ENCODE data around the gene FAM240A.
"Not testable (repeated sequence)": the region's sequence is repeated elsewhere in the genome, so short reads cannot be mapped to it uniquely, and the experiment has no call there.

The FAM240A gene

DNA sequence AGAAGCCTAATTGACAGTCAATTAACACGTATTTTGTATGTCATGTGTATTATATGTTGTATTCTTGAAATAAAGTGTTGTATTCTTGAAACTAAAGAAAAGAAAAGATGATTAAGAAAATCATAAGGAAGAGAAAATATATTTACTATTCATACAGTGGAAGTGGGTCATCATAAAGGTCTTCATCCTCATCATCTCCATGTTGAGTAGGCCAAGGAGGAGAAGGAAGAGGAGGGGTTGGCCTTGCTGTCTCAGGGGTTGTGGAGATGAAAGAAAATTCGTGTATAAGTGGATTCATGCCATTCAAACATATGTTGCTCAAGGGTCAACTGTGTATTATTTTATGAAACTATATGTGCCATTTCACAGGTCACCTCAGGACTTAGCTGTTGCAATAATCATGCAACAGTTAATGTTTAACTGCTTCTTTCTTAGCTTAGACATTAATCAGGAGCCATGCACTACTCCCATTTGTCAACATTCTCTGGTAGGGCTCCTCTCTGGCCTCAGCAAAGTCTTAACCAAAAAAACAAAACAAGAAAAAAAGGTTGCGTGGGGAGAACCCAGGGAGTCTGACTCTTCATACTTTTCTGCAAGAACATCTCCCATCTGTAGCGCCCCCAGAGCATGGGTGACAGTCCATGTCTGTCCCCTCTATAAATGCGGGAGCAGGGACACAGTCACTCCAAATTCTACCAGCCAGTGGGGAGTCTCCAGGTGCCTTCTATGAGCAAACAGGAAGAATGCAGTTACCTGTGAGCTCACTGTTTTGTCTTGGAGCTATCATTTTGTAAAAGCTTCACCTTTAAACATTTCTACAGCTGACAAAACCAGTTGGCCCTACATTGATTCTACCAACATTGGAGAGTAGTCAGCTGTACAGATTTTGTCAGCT is 26.3 kb upstream of the FAM240A start:
- FAIRE-seq (no peak), DNase-seq (ENCODE audit: insufficient read length, low spot score) (no peak)

DNA sequence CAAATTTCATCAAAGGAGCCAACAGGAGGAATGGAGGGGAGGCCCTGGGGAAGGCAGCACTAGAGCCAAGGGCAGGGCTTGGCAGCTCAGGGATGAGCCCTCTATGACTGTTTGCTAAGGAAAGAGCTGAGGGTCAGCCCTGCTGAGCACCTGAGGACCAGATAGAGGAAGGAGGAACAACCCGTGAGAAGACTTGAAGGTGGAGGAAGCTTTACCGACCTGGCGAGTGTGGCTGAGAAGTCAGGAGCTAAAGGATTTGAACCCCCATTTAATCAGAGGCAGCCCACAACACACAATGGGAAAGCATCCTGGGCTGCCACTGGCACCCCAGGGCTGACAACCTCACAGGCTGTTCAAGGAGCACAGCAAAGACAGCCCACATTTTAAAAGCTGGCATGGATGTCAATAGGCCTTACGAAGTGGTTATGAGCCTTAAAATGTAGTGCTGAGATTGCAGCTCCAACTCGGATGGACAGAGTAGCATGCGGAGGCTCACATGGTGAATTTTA is 25.5 kb upstream of the FAM240A start:
- no peak for DNase-seq (ENCODE audit: insufficient read length, low spot score)
- no peak for FAIRE-seq

DNA sequence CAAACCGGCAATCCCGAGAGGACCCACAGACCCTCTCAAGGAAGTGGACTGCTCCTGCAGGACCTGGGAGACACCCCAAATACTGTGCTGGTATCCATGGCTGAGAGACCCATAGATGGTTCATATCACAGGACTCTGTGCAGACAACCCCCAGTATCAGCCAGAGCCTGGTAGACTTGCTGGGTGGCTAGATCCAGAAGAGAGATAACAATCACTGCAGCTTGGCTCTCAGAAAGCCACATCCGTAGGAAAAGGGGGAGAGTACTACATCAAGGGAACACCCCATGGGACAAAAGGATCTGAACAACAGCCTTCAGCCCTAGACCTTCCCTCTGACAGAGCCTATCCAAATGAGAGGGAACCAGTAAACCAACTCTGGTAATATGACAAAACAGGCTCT is 25.1 kb upstream of the FAM240A start:
- FAIRE-seq: not testable (repeated sequence)

DNA sequence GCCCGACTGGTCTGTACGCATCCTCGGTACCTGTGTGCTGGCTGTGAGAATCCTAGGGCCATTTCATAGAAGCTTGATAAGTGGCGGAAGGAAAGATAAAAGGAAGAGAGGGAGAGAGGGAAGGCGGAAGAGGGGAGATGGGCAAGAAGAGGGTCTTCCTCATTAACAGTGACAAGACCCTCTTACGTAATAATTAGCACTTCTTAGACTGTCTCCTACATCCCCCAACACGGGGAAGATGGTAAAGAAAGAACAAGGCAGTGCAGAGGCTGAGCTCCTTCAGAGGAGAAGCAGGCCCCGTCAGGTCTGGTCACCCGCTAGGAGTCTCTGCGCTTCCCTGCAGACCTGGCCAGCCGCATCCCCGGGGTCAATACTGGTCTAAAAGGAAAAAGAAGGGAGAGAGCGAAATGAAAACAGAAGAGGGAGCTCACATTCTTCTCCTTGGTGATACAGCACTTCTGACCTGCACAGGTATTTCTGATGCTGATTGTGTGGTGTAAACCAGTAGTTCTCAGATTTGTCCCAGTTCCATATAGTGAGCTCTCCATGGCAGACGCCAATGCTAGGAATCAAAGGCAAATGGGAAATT is 19.0 kb upstream of the FAM240A start:
- no peak for DNase-seq (ENCODE audit: insufficient read length, low spot score)
- FAIRE-seq: no peak

More for the DNA sequence above, 25.1 kb upstream of the FAM240A start:
- DNase-seq (ENCODE audit: insufficient read length, low spot score): not testable (repeated sequence)

DNA sequence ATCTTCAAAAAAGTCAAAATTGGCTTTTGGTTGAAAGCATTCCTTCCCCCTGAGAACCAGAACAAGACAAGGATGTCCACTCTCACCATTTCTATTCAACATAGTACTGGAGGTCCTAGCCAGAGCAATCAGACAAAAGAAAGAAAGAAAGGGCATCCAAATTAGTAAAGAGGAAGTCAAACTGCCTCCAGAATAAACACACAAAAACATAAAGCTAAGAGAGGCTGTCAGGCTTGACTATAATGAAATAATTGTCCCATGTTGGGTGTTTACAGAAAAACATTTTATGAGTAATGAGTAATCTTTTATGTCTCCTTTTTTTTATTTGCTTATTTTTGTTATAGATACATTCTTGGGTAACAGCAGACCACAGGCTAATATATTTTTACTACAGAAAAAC is 18.3 kb upstream of the FAM240A start:
- FAIRE-seq: no peak
- no peak for DNase-seq (ENCODE audit: insufficient read length, low spot score)

DNA sequence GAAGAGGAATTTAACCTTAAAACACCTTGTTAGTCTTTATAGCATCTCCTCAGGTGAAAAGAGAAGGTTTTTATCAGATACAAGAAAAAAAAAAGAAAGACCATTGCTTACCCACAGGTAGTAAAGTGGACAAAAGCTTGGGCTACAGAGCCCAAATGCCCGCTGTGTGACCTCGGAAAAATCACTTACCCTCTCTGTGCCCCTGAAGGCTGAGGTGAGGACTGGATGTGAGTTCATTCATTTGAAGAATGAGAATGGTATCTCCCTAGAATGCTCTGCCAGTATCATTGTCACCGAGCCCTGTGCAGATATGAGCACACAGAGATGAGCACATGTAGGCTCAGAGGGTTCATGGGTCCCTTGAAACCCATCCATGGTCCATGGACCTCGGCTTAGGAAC is 17.6 kb upstream of the FAM240A start:
- FAIRE-seq: no peak
- DNase-seq (ENCODE audit: insufficient read length, low spot score): no peak

DNA sequence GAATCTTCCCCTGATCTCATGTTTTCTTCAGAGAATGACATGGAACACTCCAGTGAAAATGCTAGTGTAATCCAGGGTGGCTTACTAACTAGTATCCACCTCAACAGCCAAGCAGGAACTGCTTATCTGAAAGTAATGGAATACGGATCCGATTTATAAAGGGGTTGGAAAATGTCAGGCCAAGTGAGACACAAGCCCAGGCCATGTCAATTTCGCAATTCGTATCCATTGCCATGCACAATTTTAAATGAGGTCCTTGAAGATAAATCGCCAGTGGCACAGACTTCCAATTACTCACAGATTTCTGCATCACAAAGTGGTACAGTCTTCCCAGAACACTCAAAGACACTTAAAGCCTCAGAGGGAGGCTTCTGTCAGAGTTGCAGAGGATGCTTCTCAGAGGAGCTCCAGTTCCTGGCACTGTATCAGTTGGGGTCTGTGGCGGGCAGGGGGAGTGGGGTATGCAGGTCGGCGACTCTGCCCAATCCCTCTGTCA is 16.5 kb upstream of the FAM240A start:
- no peak for FAIRE-seq
- DNase-seq (ENCODE audit: insufficient read length, low spot score): no peak

DNA sequence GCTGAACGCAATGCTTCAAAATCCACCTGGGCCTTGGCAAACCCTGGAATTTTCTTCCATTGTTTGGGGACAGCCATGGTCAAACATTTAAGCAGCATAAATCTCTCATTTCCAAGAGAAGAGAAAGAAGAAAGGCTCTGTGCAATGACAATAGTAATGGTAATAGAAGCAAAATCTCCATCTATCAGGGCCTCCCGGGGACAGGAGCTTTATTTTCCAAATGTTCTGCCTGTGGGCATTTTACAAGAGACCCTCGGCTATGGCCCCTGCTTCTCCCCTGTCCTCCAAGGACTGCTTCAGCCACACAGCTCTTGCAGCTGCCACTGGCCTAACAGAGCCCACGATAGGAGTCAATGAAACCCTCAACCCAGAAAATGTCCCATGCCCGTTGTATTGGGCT is 12.7 kb upstream of the FAM240A start:
- no peak for DNase-seq (ENCODE audit: insufficient read length, low spot score)
- no peak for FAIRE-seq

DNA sequence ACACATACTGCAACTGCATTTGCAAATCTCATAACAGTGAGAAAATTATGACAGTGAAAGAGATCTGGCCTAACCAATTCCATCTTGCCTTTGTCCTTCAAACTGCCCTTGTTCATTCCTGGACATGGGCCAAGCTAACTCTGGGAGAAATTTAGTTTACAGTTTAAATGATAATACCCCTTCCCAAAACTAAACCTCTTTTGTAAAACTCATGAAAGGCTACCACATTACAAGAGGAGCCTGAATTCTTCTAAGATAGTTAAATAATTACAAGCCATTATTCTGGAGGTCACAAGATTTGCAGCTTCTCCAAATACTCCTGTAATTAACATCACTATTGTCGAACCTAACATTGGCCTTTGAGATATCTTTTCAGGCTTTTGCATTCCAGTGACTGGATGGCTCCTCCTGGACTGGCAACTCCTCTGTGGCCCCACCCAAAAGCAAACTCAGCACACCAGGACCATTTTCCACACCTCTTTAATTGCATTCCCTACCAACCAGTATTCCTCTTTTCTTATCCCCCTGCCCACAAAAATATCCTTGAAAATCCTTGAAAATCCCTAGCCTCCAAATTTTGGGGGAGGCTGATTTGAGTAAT is 8.8 kb upstream of the FAM240A start:
- FAIRE-seq (no peak), DNase-seq (ENCODE audit: insufficient read length, low spot score) (no peak)

DNA sequence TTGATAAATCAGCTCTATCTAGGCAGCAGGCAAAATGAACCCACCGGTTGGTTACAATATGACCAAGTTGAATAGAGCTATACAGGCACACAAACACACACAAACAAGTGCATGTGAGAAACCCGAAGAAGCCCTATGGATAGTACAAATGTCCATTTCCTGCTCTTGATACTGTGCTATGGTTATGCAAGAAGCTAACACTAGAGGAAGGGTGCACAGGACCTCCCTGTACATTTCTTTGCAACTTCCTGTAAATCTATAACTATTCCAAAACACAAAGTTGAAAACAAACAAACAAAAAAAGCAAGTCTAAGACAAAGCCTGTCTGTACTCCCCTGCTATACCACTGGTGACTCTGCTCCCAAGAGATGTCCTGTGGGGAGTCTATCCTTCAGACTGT is 8.2 kb upstream of the FAM240A start:
- FAIRE-seq (no peak), DNase-seq (ENCODE audit: insufficient read length, low spot score) (no peak)

DNA sequence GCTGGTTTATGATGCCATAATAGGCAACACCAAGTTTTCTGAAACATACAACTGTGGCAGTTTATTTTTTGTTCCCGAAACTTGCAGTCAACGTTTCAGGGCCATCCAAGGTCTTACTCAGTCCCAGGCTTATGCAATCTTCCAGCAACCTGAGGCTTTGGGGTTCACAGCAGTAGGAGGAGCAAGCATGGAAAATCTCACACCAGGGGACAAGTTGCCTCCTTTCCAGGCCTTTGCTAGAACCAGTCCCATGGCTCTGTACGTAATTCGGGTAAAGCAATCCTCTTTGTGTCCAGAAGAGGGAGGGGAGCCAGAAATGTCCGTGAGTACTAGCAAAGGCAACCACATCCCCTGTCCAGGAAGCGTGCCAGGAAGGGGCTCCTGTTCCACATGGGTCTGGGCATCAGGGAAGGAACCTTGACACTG is 4.7 kb upstream of the FAM240A start:
- DNase-seq (ENCODE audit: insufficient read length, low spot score): peak; percentile 10
- no peak for FAIRE-seq

DNA sequence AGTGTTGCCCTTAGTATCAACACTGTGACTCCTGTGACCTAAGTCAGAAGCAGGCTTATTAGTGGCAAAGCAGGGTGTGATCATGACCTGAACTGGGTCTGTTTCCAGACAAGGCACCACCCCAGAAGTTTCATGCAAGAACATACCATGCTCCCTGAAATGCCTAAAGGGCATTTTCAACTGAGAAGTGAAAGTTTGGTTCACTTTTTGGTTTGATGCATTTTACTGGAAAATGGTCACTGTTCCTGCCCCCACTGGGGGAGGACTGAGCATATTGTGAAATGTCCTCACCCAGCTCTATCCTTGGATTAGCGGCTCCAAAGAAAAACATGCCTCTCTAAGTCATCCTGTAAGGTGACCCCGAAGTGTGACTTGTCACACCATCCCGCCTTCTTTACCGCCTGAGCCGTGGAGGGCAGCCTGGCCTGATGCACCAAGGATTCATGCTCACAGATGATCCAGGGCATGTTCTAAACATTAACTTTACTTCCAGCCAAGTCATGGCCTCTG is 3.1 kb upstream of the FAM240A start:
- no peak for FAIRE-seq
- no peak for DNase-seq (ENCODE audit: insufficient read length, low spot score)

DNA sequence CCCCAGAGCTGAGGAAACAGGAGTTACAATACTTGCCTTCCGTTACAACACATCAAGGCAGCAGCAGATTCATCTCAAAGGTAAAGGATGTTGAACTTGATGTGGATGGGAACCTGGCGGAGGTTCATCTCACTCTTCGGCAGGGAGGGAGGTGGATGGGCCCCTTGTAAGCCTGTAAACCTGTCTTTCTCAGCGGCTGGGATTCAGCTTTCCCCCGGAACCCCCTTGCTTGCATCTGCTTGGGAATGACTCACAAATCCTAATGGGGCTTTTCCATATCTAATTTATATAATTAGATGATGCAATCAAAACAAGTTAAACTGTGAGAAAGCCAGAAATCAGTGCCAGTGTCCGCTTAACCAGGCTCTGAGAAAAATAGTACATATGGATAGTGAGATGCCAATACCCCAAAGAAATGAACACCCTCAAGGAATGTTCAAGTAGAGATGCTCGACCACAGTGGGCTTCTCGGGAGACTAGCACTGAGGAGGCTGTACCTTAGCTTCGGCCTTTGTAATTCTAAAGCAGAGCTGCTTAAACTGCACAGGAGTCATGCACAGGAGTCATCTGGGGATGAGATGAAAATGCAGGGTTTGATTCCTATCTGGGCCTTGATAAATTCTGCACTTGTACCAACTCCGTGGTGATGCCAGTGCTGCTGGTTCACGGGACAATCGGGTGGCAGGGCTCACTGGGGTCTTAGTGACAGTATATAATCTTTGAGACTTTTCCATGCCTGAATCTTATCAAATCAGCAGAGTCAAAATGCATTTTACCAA is 2.2 kb upstream of the FAM240A start:
- FAIRE-seq (no peak), DNase-seq (ENCODE audit: insufficient read length, low spot score) (no peak)

DNA sequence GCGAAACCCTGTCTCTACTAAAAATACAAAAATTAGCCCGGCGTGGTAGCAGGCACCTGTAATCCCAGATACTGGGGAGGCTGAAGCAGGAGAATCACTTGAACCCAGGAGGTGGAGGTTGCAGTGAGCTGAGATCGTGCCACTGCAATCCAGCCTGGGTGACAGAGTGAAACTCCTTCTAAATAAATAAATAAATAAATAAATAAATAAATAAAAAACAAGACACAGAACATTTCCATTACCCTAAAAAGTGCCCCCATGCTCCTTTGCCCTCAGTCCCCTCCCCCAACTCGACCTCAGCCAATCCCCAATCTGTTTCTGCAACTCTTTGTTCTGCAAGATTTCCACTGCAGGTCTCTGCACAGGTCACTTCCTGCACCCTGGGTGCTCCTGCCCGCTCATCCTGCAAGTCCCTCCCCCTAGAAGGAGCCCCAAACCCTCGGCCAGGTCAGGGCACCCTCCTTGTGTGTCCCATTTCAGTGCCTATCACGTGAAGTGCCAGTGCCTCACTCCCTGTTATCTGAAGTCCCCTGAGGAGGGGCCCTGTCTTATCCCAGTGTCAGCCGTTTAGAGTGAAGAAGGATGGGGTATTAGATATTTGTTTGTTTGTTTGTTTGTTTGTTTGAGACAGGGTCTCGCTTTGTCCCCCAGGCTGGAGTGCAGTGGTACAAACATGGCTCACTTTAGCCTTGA is 1.1 kb downstream of the FAM240A start:
- FAIRE-seq: no peak
- no peak for DNase-seq (ENCODE audit: insufficient read length, low spot score)

DNA sequence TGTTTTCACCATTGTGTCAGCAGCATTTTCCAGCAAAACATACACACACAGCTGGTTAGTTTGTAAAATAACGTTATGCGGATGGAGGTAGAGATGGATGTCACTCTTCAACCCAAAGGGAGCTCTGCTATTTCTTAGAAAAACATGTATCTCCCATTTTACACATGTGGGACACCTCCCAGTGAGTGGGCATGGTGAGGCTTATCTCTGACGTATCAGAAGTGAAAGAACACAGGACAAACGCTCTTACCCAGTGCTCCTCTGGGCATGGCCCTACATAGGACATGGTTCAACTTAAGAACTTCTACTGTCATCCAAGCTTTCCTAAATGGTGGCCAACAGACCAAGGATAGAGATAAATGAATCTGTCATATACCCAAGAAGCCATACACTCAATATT is 2.1 kb downstream of the FAM240A start:
- FAIRE-seq (no peak), DNase-seq (ENCODE audit: insufficient read length, low spot score) (no peak)

DNA sequence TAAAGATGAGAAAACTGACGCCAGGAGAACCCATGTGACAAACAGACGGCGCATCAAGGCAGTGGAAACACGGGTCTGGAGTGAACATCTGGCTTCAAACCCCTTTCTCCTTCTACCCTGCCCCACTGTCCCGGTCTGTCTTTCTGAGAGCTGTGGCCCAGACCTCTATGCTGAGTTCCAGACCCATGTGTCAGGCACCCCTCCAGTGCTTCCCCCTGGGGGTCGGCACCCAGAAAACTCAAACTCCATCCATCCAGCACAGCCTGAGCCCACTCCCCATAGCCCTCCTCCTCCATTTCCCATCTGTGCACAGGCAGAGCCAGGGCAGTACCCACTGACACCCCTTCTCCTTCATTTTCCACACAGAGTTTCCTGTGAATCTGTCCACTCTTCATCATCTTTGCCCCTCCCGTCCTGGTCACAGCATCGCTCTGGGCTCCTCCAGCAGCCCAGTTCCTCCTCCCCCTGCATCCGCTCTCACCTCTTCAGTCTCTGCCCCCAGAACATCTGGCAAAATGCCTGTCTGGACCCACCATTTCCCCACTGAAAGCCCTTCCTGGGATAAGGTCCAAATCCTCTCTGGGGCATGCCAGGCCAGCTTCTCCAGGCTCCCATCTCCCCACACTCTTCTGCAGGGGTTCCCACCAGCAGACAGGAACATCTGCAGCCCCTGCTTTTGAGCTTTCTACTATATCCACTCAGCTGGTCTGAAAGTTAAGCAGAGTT is 2.9 kb downstream of the FAM240A start:
- no peak for DNase-seq (ENCODE audit: insufficient read length, low spot score)
- no peak for FAIRE-seq

DNA sequence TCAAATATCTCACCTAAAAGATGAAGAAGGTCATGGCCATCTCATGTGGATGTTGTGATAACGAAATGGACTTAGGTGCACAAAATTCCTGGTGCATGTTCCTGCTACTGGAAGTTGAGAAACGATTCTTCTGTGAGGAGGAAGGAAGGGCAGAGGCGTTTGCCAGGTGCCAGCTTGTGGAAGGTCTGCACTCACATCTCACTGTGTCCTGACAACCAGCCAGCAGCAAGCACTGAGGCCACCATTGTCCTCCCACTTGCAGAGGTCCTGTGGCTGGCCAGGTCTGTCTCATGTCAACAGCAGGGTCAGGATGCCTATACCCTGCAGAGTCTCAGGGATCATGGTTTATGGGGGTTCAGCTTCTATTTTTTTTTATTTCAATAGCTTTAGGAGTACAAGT is 3.7 kb downstream of the FAM240A start:
- DNase-seq (ENCODE audit: insufficient read length, low spot score) (no peak), FAIRE-seq (no peak)

DNA sequence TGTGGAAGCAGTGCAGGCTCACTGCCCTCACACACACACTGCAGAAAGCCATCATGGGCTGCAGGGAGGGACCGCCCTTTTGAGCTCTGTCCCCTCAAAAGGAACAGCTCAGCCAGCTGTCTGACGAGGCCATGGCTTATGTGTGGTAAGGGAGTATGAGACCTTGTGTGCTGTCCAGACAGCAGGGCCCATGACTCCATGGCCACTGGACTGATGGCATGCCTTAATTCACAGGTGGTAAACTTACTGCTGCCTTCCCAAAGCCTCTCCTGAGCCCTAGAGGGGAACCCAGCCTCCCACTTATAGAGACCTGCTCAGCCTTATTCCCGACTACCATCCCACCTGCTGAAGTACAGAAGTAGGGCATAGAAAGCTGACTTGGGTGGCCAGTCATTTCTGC is 5.6 kb downstream of the FAM240A start:
- FAIRE-seq (no peak), DNase-seq (ENCODE audit: insufficient read length, low spot score) (no peak)
